Measurements from ENCODE around the gene PROM2.

DNA sequence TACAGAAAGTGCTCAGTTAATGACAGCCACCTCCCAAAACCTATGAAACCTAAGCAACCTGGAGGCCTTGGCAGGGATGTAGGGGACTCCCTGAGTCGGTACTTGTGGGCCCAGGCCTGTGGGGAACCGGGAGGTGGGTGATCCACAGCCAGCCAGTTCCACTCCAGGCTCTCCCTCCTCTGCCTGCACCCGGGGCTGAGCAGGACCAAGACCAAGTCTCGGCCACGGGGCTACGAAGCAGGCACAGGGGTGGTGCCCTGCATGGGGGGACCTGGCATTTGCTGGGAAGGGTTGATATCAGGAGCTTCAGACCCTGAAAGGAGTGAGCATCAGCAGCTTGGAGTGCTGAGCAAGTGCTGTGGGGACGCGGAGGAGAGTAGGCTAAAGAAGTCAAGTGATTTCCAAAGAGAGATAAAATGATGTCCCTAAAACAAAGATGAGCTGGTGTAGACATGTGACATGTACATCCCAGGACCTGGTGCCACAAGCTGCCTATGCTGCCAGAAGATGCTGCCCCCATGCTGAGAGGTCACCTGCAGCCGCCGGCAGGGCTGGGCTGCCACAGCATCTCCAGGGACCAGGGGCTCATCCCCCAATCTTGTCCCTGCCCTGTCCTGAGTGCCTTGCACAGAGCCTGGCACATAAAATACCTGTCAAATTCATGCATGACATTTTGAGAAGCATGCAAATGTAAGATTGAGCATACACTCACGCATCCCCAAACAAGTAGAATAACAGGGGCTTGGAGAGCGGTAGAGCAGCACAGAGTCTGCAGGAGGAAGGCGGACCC, 44.4 kb downstream of the PROM2 start:
- TF ChIP-seq, protein P1, sequence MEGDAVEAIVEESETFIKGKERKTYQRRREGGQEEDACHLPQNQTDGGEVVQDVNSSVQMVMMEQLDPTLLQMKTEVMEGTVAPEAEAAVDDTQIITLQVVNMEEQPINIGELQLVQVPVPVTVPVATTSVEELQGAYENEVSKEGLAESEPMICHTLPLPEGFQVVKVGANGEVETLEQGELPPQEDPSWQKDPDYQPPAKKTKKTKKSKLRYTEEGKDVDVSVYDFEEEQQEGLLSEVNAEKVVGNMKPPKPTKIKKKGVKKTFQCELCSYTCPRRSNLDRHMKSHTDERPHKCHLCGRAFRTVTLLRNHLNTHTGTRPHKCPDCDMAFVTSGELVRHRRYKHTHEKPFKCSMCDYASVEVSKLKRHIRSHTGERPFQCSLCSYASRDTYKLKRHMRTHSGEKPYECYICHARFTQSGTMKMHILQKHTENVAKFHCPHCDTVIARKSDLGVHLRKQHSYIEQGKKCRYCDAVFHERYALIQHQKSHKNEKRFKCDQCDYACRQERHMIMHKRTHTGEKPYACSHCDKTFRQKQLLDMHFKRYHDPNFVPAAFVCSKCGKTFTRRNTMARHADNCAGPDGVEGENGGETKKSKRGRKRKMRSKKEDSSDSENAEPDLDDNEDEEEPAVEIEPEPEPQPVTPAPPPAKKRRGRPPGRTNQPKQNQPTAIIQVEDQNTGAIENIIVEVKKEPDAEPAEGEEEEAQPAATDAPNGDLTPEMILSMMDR (conservative IDR thresholded peaks at IDR 0.05; ENCODE audit: low read depth, low read length): no peak
- TF ChIP-seq EZH2phosphoT487 (IDR thresholded peaks at IDR 0.05; ENCODE audit: borderline replicate concordance, low read length) (no peak), EZH2 (IDR thresholded peaks at IDR 0.05; ENCODE audit: low read length, unreplicated experiment) (no peak)

Data from PC-3 (cell line).